HEK293 (cell line): ENCODE data around the gene C19orf73.

Experiments used
- CTCF ChIP-seq: fragments of 450-650 bp; formaldehyde crosslinking; IDR thresholded peaks from 2 replicates; pipeline ENCODE4 v1.5.1; 2016; ENCODE audit warnings: missing biosample characterization, missing genetic modification characterization
- SP2 ChIP-seq: fragments of 450-650 bp; formaldehyde crosslinking; IDR thresholded peaks from 2 replicates; pipeline ENCODE4 v1.5.1; 2016; ENCODE audit warnings: missing biosample characterization, missing genetic modification characterization

GRCh38 chr19:49103331-49104085, 15.4 kb downstream of the C19orf73 start:
- TF ChIP-seq SP2 (tag by site-specific recombination): no peak
- no peak for TF ChIP-seq CTCF (tag by site-specific recombination)
